Measurements from ENCODE around the gene ATP13A1.

Gene ATP13A1

DNA sequence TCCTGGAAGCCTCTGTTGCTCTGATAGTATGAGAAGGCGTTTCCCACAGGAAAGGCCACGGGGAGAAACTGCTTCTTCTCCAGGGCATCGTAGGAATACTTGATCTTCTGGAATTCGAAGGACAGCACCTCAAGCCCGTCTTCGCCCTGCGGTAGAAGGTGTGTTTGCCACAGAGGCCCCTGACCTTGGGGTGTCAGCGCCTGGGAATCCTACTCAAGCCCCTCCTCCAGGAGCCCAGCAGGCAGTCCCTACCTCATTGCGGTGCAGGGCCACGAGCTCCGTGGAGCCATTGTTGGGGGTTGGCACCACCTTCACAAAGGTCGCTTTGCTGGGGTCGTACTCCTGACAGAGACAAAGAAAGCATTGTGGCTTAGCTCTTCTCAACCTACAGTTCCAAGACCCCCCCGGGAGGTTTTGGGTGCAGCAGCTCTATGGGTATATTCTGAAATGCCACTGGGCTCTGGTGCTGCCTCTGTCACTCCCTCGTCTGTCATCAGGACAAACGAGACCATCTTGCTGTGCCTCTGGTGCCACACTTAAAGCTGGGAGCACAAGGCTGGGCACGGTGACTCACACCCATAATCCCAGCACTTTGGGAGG lies 3.7 kb downstream of the ATP13A1 start:
- no peak for ATAC-seq
- TF ChIP-seq CSDC2 (CRISPR knock-in tag; IDR thresholded peaks at IDR 0.05) (no peak), ZNF8 (CRISPR knock-in tag; IDR thresholded peaks at IDR 0.05) (no peak), ZFP3 (CRISPR knock-in tag; IDR thresholded peaks at IDR 0.05) (no peak), ARNTL (CRISPR knock-in tag; IDR thresholded peaks at IDR 0.05; ENCODE audit: borderline replicate concordance, low read depth) (no peak)
- TF ChIP-seq, protein P1, sequence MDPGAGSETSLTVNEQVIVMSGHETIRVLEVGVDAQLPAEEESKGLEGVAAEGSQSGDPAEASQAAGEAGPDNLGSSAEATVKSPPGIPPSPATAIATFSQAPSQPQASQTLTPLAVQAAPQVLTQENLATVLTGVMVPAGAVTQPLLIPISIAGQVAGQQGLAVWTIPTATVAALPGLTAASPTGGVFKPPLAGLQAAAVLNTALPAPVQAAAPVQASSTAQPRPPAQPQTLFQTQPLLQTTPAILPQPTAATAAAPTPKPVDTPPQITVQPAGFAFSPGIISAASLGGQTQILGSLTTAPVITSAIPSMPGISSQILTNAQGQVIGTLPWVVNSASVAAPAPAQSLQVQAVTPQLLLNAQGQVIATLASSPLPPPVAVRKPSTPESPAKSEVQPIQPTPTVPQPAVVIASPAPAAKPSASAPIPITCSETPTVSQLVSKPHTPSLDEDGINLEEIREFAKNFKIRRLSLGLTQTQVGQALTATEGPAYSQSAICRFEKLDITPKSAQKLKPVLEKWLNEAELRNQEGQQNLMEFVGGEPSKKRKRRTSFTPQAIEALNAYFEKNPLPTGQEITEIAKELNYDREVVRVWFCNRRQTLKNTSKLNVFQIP (CRISPR knock-in tag; IDR thresholded peaks at IDR 0.05; ENCODE audit: borderline replicate concordance, low read depth) = no peak
- TF ChIP-seq, protein P2, sequence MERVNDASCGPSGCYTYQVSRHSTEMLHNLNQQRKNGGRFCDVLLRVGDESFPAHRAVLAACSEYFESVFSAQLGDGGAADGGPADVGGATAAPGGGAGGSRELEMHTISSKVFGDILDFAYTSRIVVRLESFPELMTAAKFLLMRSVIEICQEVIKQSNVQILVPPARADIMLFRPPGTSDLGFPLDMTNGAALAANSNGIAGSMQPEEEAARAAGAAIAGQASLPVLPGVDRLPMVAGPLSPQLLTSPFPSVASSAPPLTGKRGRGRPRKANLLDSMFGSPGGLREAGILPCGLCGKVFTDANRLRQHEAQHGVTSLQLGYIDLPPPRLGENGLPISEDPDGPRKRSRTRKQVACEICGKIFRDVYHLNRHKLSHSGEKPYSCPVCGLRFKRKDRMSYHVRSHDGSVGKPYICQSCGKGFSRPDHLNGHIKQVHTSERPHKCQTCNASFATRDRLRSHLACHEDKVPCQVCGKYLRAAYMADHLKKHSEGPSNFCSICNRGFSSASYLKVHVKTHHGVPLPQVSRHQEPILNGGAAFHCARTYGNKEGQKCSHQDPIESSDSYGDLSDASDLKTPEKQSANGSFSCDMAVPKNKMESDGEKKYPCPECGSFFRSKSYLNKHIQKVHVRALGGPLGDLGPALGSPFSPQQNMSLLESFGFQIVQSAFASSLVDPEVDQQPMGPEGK (CRISPR knock-in tag; IDR thresholded peaks at IDR 0.05; ENCODE audit: borderline replicate concordance) = no peak
- TF ChIP-seq, protein P3, sequence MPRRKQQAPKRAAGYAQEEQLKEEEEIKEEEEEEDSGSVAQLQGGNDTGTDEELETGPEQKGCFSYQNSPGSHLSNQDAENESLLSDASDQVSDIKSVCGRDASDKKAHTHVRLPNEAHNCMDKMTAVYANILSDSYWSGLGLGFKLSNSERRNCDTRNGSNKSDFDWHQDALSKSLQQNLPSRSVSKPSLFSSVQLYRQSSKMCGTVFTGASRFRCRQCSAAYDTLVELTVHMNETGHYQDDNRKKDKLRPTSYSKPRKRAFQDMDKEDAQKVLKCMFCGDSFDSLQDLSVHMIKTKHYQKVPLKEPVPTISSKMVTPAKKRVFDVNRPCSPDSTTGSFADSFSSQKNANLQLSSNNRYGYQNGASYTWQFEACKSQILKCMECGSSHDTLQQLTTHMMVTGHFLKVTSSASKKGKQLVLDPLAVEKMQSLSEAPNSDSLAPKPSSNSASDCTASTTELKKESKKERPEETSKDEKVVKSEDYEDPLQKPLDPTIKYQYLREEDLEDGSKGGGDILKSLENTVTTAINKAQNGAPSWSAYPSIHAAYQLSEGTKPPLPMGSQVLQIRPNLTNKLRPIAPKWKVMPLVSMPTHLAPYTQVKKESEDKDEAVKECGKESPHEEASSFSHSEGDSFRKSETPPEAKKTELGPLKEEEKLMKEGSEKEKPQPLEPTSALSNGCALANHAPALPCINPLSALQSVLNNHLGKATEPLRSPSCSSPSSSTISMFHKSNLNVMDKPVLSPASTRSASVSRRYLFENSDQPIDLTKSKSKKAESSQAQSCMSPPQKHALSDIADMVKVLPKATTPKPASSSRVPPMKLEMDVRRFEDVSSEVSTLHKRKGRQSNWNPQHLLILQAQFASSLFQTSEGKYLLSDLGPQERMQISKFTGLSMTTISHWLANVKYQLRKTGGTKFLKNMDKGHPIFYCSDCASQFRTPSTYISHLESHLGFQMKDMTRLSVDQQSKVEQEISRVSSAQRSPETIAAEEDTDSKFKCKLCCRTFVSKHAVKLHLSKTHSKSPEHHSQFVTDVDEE (CRISPR knock-in tag; IDR thresholded peaks at IDR 0.05) = no peak

DNA sequence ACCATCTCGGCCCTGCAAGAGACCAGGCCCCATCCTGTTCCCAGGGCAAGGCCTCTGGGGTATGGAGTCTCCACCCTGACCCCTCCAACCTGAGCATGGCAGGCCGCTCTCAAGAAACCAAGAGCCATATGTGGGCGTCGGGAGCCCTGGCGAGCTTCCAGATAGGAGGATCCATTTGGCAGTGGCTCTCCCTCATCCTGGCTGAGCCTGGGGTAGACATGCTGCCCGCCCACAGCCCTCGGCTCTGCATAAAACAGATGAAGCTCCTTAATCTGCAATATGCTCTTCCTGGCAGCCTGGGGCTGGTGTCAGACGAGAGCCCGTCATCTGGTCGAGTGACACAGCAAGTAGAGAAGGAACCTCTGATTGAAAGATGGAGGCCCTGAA lies 6.1 kb downstream of the ATP13A1 start:
- ATAC-seq = no peak
- TF ChIP-seq, protein P2 (CRISPR knock-in tag; IDR thresholded peaks at IDR 0.05; ENCODE audit: borderline replicate concordance) = no peak
- TF ChIP-seq OSR1 (CRISPR knock-in tag; IDR thresholded peaks at IDR 0.05) (no peak), TOX (CRISPR knock-in tag; IDR thresholded peaks at IDR 0.05; ENCODE audit: borderline replicate concordance) (no peak), PPARA (CRISPR knock-in tag; IDR thresholded peaks at IDR 0.05; ENCODE audit: borderline replicate concordance) (no peak), CSDC2 (CRISPR knock-in tag; IDR thresholded peaks at IDR 0.05) (no peak), SNAI2 (CRISPR knock-in tag; IDR thresholded peaks at IDR 0.05) (no peak), ZFP30 (CRISPR knock-in tag; IDR thresholded peaks at IDR 0.05) (no peak), ZNF565 (CRISPR knock-in tag; conservative IDR thresholded peaks at IDR 0.05; ENCODE audit: low read depth) (no peak), ZNF70 (CRISPR knock-in tag; IDR thresholded peaks at IDR 0.05) (no peak), ISL1 (CRISPR knock-in tag; IDR thresholded peaks at IDR 0.05) (no peak), ZNF8 (CRISPR knock-in tag; IDR thresholded peaks at IDR 0.05) (no peak), ZFP3 (CRISPR knock-in tag; IDR thresholded peaks at IDR 0.05) (no peak), RARB (CRISPR knock-in tag; IDR thresholded peaks at IDR 0.05) (no peak), BACH2 (CRISPR knock-in tag; IDR thresholded peaks at IDR 0.05; ENCODE audit: borderline replicate concordance) (no peak), ZC3H10 (CRISPR knock-in tag; IDR thresholded peaks at IDR 0.05) (no peak), ARNTL (CRISPR knock-in tag; IDR thresholded peaks at IDR 0.05; ENCODE audit: borderline replicate concordance, low read depth) (no peak)
- TF ChIP-seq, protein P4, sequence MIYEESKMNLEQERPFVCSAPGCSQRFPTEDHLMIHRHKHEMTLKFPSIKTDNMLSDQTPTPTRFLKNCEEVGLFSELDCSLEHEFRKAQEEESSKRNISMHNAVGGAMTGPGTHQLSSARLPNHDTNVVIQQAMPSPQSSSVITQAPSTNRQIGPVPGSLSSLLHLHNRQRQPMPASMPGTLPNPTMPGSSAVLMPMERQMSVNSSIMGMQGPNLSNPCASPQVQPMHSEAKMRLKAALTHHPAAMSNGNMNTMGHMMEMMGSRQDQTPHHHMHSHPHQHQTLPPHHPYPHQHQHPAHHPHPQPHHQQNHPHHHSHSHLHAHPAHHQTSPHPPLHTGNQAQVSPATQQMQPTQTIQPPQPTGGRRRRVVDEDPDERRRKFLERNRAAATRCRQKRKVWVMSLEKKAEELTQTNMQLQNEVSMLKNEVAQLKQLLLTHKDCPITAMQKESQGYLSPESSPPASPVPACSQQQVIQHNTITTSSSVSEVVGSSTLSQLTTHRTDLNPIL (CRISPR knock-in tag; IDR thresholded peaks at IDR 0.05; ENCODE audit: low read depth) = no peak
- TF ChIP-seq, protein P1 (CRISPR knock-in tag; IDR thresholded peaks at IDR 0.05; ENCODE audit: borderline replicate concordance, low read depth) = no peak
- TF ChIP-seq, protein P3 (CRISPR knock-in tag; IDR thresholded peaks at IDR 0.05) = no peak
